ENCODE data around the gene TRMT10C.
"Not testable (repeated sequence)": the region's sequence is repeated elsewhere in the genome, so short reads cannot be mapped to it uniquely, and the experiment has no call there.

Gene TRMT10C

DNA sequence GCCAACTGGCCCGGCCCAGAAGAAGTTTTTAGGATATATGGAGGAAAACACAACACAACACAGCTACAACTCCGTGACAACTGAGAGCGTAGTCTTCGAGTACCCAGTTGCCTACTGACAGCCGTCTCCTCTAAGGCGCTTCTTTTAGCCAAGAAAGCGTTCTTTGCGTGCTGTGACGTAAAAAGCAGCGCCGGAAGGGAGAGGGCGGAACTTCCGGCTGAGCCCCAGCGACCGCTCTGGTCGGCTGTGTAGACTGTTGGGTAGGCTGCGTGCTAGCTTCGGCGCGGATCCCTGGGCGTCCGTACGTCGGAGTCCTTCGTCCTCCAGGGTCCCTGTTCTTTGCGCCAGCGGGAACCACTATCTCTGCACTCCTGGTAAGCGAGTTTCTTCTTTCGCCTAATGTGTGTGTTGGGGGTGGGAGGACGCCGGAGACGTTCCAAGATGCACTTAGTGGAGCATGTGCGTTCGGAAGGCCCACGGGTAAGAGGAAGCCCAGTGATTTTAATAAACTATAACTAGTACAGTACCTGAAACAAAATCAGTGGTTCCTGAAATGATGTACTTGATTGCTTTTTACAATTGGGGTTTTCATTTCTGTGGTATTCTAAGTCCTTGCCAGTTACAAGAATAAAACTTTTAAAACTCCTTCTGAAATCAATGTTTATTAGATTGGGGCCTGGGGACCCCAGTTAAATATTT is at the start of gene TRMT10C:
TRMT10C (plus strand) TSS at position 239 of the 699 bp plus-strand sequence. CDS start 2,914 bp downstream, outside the sequence.
- peak; percentile 88 to 90 for DNase-seq (ENCODE audit: low read depth in 1 of 2, low spot score in 1 of 2)

DNA sequence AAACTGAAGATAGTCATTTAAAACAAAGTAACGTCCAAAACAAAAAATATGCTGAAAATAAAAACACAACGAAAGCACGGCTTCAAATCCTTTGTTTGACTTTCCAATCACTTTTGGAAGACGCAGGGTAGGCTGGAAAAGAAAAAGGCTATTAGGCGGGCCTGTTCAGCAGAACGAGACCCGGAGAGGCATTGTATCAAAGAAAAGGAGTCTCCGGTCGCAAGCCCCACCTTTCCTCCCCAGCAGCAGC is 49.3 kb upstream of the TRMT10C start:
- no peak for DNase-seq (ENCODE audit: low read depth in 1 of 2, low spot score in 1 of 2)

DNA sequence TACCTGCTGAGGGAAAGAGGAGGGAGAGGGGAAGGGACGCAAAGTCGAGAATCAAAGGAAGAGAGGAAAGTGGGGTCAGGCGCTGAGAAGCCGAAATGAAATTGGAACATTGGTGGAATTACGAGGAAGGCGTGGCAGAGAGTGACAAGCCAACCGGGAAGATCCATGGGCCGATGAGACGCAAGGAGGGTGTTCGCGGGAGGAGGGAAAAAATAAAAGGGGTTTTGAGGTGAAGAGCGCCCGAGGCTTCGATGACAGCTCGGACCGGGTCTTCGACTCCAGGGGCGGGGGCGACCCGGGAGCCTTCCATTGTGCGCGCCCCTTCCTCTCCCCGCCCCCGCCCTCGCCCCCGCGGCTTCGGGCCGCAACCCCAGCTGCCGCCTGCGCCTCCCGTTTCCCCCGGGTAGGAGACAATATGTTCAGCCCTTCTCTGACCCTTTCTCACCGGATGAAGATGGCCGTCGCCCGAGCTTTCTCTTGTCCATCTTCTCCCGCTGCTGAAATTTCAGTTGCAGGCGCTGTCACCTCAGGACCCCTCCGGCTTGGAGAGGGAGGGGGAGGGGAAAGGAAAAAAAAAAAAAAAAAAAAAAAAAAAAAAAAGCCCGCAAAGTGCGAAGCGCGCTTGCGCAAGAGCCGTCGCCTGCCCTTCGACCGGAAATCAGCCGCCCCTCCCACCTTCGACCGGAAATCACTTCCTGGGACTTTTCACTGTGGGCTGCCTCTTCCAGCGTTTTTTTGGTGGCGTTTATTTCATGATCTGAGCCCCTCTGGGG is 48.8 kb upstream of the TRMT10C start, which contains the start of gene SENP7:
SENP7 (minus strand) TSS at position 567 of the 773 bp plus-strand sequence; CDS start at position 485, 82 bp downstream.
- DNase-seq (ENCODE audit: low read depth in 1 of 2, low spot score in 1 of 2): peak; percentile 43 to 66

DNA sequence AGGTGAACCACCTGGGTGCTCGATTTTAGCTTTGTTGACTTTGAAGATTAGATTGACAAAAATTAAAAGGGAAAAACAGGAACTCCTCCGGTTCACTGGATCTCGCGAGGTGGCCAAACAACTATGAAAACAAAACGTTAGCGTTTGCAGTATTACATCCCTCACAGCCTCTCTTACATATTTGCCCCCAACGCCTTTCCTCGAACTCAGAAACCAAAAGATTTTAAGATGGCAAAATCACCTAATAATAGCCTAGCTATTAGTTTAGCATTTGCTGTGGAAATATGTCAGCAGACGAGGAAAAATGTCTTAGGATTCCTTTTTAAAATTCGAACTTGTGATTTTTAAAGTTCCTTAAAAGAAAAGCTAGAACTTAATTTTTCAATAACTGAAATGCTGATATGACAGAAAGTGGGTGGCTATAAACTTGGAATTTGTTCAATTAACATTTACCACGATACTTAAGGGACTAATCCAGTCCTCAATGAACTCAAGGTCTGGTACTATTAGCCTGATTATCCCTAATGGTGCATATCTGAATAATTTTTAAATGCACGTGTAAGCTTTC is 48.2 kb upstream of the TRMT10C start:
- no peak for DNase-seq (ENCODE audit: low read depth in 1 of 2, low spot score in 1 of 2)

DNA sequence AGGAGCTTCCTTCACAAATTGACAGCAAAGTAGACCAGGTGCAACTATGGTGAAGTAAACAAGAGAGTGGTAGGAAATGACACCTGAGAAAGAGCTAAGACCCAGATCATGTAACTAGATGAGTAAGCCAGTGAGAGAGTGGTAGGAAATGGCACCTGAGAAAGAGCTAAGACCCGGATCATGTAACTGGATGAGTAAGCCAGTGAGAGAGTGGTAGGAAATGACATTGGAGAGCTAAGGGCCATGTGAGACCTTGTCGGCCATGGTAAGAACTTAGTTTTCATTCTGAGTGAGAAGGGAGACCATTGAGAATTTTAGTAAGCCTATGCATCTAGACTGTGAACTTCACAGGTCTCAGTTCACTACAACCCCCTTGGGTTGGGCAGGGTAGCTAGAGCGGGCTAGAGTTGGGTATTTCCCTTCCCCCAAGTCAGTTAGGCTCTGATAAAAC is 43.2 kb upstream of the TRMT10C start:
- peak; percentile 21 to 55 for DNase-seq (ENCODE audit: low read depth in 1 of 2, low spot score in 1 of 2)

DNA sequence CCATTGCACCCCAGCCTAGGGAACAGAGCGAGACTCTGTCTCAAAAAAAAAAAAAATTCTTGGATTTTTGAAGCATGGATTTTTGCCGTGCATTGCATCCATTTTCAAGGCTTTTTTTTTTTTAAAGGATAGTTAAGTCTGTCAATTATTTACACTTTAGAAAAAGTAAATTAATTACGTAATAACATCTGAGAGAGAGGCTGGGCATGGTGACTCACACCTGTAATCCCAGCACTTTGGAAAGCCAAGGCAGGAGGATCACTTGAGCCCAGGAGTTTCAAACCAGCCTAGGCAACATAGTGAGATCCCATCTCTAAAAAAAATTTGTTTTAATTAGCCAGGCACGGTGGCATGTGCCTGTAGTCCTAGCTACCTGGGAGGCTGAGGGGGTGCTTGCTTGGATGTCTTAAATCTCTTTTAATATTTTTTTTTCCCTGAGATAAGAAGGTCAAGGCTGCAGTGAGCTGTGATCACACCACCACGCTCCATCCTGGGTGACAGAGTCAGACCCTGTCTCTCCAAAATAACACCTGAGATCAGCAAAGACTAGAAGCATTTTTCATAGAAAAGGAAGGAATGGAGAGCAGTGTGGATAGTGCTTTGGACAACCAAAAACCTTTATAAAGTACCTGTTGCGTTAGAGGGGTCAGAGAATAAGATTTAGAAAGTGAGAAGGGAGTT is 41.8 kb upstream of the TRMT10C start:
- no peak for DNase-seq (ENCODE audit: low read depth in 1 of 2, low spot score in 1 of 2)

DNA sequence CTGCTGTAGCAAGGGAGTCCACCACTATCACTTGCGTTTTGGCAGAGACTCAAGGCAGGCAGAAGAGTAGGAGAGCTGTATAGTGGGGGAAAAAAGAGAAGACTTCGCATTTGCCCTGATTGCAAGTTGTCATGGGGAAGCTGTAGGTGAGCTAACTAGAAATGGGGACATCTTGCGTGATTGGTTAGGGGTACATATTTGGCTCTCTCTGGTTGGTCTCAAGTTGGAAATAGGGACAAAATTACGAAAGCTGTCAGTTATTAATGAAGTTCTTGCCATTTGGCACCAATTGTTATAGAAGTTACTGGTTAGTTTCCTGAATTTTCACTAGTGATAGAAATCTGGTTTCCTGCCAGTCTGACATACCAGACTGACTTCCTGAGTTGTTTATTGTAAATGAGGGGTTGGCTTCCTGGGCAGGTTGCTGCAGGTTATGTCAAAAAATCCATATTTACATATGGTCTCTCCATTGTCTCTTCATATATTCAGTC is 40.4 kb upstream of the TRMT10C start:
- DNase-seq (ENCODE audit: low read depth in 1 of 2, low spot score in 1 of 2): no peak

DNA sequence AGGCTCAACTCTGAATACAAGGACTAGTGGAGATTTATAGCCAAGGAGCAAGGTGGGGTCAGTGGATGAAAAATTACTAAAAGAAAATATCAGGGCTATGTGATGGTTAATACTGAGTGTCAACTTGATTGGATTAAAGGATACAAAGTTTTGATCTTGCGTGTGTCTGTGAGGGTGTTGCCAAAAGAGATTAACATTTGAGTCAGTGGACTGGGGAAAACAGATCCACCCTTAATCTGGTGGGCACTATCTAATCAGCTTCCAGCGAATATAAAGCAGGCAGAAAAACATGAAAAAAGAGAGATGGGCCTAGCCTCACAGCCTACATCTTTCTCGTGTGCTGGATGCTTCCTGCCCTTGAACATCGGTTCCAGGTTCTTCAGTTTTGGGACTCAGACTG is 34.2 kb upstream of the TRMT10C start:
- no peak for DNase-seq (ENCODE audit: low read depth in 1 of 2, low spot score in 1 of 2)

DNA sequence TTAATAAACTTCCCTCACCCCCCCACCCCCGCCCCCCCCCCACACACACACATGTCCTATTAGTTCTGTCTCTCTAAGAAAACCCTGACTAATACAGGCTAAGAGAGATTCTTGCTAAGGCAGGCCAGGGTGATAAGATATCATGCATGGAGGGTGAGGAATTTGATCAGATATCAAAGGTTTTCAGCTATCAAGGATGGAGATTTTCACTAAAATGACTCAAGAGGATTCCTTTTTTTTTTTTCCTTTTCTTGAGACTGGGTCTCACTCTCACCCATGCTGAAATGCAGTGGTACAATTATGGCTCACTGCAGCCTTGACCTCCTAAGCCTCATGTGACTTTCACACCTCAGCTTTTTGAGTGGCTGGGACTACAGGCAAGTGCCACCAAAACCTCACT is 33.8 kb upstream of the TRMT10C start:
- DNase-seq (ENCODE audit: low read depth in 1 of 2, low spot score in 1 of 2): no peak

DNA sequence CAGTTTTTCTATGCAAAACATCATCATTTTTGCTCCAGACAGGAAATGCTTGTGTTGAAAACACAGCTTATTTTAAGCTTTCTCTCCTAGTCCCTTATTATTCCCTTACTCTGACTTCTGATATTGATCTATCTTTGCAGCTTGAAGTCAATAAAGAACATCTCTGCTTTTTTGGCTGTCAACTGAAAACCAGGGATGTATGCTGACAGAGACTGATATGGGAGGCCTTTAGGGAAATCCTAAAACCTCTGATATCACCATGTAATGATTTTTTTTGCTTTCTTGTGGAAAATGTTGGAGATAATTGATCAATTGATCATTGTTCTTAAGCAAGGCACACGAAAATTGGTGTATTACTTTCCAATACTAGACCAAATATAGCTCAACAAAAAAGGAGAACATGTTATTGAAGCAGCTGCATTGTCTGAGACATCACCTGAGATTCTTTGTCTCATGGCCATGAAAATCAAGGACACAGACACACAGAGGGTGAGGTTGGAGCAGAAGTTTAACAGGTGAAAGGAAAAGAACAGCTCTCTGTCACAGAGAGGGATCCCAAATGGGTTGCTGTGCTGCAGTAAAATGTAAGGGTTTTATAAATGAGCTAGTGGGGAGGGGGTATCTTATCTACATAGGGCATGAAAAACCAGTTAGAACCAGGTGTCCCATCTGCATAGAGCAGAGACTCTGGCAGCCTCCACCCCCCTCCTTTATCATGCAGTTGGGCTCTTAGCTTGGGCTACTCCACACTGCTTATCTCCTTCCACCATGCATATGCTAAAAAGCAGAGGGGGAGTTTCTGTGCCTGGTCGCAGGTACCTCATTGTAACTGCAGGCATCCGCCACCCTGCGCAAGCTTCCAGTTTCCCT is 31.6 kb upstream of the TRMT10C start:
- DNase-seq (ENCODE audit: low read depth in 1 of 2, low spot score in 1 of 2): no peak

DNA sequence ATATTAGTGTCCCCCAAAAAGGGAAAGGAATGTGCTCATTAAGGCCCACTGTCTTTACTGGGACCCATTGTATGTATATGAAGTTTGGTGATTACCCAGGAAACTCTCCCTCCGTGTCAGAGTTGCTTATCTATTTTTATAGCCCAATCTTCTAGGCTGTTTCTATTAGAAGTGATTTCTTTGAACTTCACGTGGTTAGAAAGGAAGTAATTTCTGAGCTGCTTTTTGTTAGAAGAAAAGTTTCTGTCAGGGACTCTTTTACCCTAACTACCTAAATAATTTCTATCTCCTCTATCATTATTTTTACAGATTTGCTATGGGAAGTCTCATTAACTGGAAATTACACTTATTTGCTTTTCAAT is 31.0 kb upstream of the TRMT10C start:
- DNase-seq (ENCODE audit: low read depth in 1 of 2, low spot score in 1 of 2): no peak

DNA sequence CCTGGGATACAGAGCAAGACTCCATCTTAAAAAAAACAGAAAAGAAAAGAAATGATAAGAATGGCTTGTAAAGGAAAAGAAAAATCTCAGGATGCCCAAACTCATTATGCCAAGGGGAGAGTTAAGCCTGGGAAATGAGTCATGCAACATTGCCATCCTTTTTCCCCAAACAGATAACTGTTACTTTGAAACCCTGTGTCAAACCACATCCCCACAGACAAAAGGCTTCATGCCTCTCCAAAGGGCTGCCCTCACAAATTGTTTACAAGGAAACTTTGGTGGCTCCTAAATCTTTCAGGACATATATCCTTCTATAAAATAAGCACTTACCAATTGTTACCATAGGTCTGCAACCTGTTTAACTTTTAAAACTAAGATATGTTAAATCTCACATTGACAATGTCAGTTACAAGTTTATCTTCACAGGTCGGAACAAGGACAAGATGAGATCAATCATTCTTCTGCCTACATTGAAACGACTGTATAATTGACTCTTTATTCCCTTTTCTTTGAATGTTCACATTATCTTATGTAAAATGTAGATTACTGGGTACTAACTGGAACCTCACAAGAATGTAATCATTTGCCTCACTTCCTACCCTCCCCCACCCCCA is 30.1 kb upstream of the TRMT10C start:
- no peak for DNase-seq (ENCODE audit: low read depth in 1 of 2, low spot score in 1 of 2)

DNA sequence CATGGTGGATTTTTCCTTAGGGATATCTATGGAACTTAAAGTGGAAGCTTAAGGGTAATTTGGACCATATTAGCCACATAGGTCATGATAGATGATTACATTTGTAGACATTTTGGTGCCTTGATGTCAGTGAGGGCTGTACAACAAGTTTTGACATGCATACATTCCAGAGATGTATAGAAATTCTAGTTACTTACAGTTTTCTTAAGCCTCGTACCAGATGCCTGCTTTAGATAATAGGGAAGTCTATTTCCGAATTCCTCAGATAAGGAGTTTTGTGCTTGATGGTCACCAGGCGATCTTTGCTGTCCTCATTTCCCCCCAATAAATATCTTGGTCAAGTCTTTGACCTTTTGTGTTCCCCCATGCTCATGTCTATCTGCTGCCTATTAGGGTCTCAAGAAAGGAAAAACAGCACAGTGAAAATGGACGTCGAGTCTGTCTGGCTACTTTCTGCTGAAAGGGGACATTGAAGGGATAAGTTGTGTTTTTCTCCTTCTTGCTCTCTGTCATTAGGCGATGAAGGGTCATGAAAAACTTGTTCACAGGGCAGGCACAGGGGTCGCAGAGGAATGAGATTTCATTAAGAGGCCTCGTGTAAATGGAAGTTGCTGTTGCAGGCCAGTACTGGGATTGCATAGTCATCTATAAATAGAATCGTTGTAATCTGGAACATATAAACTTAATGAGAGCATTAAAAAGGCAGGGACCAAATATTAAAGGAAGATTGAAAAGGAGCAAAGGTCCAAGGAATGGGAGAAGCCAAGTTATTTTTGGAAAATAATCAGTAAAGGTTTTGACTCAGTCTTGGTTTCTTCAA is 28.7 kb upstream of the TRMT10C start:
- no peak for DNase-seq (ENCODE audit: low read depth in 1 of 2, low spot score in 1 of 2)

DNA sequence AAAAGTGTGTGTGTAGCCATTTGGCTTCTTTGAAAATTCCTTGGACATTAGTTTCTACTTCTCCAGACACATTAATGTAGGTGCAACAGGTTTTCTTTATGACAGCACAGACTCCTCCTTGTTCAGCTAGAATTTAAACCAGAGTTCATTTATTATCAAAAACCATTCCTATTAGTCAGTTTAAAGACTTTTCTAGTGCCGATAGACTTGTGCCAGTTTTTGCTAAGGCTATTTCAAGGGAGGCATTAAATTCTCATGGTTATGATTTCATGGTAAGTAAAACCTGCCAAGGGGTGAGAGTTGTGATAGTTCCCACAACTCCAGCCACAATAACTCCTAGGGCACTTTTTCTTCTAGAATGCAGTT is 28.1 kb upstream of the TRMT10C start:
- DNase-seq (ENCODE audit: low read depth in 1 of 2, low spot score in 1 of 2): no peak

DNA sequence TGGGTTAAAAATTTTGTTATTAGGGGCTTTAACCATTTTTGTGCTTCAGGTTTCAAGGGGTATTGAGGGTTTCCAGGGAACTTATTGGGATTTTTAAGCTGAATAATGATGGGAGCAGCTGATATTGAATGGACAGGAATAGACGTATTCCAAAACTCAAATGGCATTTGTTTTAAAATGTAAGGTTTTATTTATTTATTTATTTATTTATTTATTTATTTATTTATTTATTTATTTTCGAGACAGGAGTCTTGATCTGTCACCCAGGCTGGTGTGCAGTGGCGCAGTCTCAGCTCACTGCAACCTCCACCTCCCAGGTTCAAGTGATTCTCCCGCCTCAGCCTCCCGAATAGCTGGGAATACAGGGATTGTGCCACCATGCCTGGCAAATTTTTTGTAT is 26.4 kb upstream of the TRMT10C start:
- no peak for DNase-seq (ENCODE audit: low read depth in 1 of 2, low spot score in 1 of 2)

DNA sequence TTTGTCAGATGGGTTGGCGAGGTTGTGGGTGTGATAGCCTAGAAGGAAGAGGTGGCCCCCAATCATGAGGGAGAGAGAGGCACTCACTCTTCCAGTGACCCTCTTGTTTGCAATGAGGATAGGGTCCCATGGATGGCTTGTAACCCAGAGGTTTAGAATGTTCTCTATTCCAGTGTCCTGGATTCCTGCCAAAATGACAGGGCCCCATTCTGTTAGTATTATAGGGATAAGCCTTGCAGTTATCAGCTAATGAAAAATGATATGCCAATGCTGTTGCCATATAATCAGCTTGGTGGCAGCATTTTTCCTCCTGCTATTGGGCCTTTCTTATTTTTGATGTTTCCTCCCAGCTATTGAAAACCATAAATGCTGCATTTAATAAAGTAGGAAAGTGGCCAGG is 25.4 kb upstream of the TRMT10C start:
- no peak for DNase-seq (ENCODE audit: low read depth in 1 of 2, low spot score in 1 of 2)

DNA sequence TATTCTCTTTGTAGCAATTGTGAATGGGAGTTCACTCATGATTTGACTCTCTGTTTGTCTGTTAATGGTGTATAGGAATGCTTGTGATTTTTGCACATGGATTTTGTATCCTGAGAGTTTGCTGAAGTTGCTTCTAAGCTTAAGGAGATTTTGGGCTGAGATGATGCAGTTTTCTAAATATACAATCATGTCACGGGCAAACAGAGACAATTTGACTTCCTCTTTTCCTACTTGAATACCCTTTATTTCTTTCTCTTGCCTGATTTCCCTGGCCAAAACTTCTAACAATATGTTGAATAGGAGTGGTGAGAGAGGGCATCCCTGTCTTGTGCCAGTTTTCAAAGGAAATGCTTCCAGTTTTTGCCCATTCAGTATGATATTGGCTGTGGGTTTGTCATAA is 24.7 kb upstream of the TRMT10C start:
- DNase-seq (ENCODE audit: low read depth in 1 of 2, low spot score in 1 of 2): not testable (repeated sequence)

DNA sequence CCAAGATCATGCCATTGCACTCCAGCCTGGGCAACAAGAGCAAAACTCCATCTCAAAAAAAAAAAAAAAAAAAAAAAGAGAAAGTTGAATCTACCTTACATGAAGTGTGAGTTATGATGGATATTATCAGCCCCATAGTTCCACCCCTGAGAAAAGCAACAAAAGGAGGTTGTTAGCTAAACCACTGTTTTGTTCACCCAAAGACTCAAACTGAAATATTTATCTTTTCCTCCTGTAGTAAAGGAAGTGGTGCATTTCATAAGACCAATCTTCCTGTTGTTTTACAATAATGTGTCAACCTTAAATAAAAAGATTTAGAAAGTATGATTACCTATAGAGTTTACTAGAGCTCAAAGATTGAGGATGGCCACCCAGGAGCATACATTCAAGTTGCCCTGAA is 18.7 kb upstream of the TRMT10C start:
- DNase-seq (ENCODE audit: low read depth in 1 of 2, low spot score in 1 of 2): no peak

DNA sequence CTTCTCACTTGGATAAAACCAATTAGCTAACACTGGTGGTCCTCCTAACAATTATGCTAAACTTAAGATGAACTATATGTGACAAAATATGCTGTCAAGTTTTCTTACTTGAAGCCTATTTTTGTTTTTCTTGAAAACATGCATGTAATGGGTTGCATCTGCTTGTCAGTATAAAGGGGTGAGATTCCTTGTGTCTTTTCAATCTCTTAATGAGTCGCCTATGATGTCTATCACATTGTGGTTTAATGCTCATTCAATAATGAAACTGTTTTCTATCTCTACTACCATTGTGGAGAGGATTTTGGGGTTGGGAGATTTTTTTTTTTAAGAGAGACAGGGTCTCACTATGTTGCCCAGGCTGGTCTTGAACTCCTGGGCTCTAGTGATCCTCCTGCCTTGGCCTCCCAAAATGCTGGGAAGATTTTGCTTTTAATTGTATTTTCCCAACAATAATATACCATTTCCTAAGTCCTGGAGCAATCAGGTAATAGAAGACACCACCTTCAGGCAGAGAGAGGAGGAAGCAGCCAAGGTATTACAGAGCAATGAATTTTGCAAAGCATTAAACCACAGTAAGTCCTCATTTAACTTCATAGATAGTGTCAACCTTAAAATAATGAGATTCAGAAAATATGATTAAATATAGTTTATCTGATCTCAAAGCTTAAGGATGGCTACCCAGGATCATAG is 17.4 kb upstream of the TRMT10C start:
- no peak for DNase-seq (ENCODE audit: low read depth in 1 of 2, low spot score in 1 of 2)

All from activated CD4-positive, alpha-beta T cell treated with anti-CD3 and anti-CD28 coated beads, Interleukin-2, amount 50 U/mL, for 24 hours (primary cell).